ENCODE results near the gene GNA15. TPM values are rescaled to one million over a fixed set of nuclear protein-coding genes. Genes with fewer than 3 reads are reported as not detected.

The GNA15 gene
- polyA plus RNA-seq, 1 experiment, result 0.06 TPM

DNA sequence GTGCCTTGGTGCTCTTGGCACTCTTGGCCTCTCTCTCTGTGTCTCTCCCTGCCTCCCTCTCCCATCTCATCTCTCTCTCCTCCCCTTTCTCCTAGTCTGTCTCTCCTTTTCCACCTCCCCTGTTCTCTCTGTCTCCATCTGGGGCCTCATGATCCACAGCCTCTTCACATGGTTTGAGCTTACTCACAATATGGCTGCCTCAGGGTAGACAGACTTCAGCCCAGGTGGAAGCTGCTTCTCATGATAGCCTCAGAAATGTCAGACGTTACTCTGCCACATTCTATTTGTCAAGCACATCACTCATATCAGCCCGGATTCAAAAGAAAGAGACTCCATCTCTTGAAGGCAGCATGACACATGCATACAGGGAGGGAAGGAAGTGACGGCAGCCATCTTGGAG, 24.4 kb downstream of the GNA15 start:
- no peak for DNase-seq (ENCODE audit: low read depth)
- no peaks in the 10 kb centered on the region for H3K36me3 ChIP-seq (ENCODE audit: control insufficient read depth, insufficient read depth, low read length)
- no peaks in the 10 kb centered on the region for H3K27me3 ChIP-seq (ENCODE audit: control insufficient read depth, insufficient read depth, low read length)
- no peak overlapping the region for H3K4me3 ChIP-seq (ENCODE audit: low read depth, low read length)
- TF ChIP-seq CTCF (IDR thresholded peaks at IDR 0.05; ENCODE audit: insufficient read depth, low read depth, low read length), result no peak
- CTCF ChIA-PET, result interaction anchor here (1.0 to 4.2 kb wide), 7 partner anchors 20 to 209 kb away, joined by 3 to 20 read pairs (median 9); no protein-coding TSS in a partner anchor
- POLR2A ChIA-PET, result no interaction called here

- Histone ChIP-seq H3K4me3 (ENCODE audit: low read depth, low read length) (no peak overlapping the region), H3K36me3 (ENCODE audit: control insufficient read depth, insufficient read depth, low read length) (no peaks in the 10 kb centered on the region), H3K27me3 (ENCODE audit: control insufficient read depth, insufficient read depth, low read length) (no peaks in the 10 kb centered on the region)
- TF ChIP-seq CTCF (IDR thresholded peaks at IDR 0.05; ENCODE audit: insufficient read depth, low read depth, low read length), result no peak
- ChIA-PET CTCF (interaction anchor here (1.0 to 6.9 kb wide), 10 partner anchors 10 to 210 kb away, joined by 3 to 103 read pairs (median 8); no protein-coding TSS in a partner anchor), POLR2A (no interaction called here)
- DNase-seq (ENCODE audit: low read depth), result no peak
Observed at GRCh38 chr19:3161453-3161852, 25.6 kb downstream of the GNA15 start.

- ChIA-PET POLR2A (no interaction called here), CTCF (interaction anchor here (0.9 to 6.9 kb wide), 12 partner anchors 9 to 211 kb away, joined by 3 to 103 read pairs (median 6); no protein-coding TSS in a partner anchor)
- Histone ChIP-seq H3K27me3 (ENCODE audit: control insufficient read depth, insufficient read depth, low read length) (no peaks in the 10 kb centered on the region), H3K36me3 (ENCODE audit: control insufficient read depth, insufficient read depth, low read length) (no peaks in the 10 kb centered on the region), H3K4me3 (ENCODE audit: low read depth, low read length) (no peak overlapping the region)
- no peak for TF ChIP-seq CTCF (IDR thresholded peaks at IDR 0.05; ENCODE audit: insufficient read depth, low read depth, low read length)
- DNase-seq (ENCODE audit: low read depth), result no peak
Observed at GRCh38 chr19:3162418-3163229, 26.8 kb downstream of the GNA15 start.

GRCh38 chr19:3163230-3163886, 27.5 kb downstream of the GNA15 start:
- Histone ChIP-seq H3K36me3 (ENCODE audit: control insufficient read depth, insufficient read depth, low read length) (no peaks in the 10 kb centered on the region), H3K27me3 (ENCODE audit: control insufficient read depth, insufficient read depth, low read length) (no peaks in the 10 kb centered on the region), H3K4me3 (ENCODE audit: low read depth, low read length) (no peak overlapping the region)
- DNase-seq (ENCODE audit: low read depth), result no peak
- peak; percentile 96 for TF ChIP-seq CTCF (IDR thresholded peaks at IDR 0.05; ENCODE audit: insufficient read depth, low read depth, low read length)
- CTCF ChIA-PET, result interaction anchor here (0.6 to 6.9 kb wide), 16 partner anchors 14 to 213 kb away, joined by 3 to 103 read pairs (median 4); partner anchors contain the start of gene TLE6
- POLR2A ChIA-PET, result no interaction called here

DNA sequence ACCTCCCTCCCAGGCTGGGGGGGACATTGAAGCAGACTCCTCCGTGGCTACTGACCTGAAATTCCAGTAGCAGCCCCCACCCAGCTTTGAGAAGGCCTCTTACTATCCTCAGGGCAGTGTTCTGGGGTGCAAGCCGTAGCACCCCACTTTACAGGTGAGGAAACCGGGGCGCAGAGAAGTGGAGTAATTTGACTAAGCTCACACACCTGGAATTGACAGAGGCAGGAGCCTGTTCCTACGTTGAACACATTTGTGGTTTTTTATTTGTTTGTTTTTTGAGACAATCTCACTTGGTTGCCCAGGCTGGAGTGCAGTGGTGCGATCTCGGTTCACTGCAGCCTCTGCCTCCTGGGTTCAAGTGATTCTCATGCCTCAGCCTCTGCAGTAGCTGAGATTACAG, 28.1 kb downstream of the GNA15 start:
- TF ChIP-seq CTCF (IDR thresholded peaks at IDR 0.05; ENCODE audit: insufficient read depth, low read depth, low read length), result no peak
- no peaks in the 10 kb centered on the region for H3K36me3 ChIP-seq (ENCODE audit: control insufficient read depth, insufficient read depth, low read length)
- CTCF ChIA-PET, result interaction anchor here (0.6 to 6.9 kb wide), 19 partner anchors 13 to 276 kb away, joined by 3 to 103 read pairs (median 3); partner anchors contain the start of gene TLE6
- no peak overlapping the region for H3K4me3 ChIP-seq (ENCODE audit: low read depth, low read length)
- POLR2A ChIA-PET, result no interaction called here
- no peak for DNase-seq (ENCODE audit: low read depth)
- no peaks in the 10 kb centered on the region for H3K27me3 ChIP-seq (ENCODE audit: control insufficient read depth, insufficient read depth, low read length)

All from BJ (cell line).